Panc1 (cell line): ENCODE data around the gene DMBX1.

Experiments used
- SIN3A ChIP-seq: IDR thresholded peaks from 2 replicates; pipeline ENCODE4 v1.6.1; 2012; ENCODE audit warnings: low read depth, mild to moderate bottlenecking, low read length, moderate library complexity, borderline replicate concordance; ENCODE audit not compliant: insufficient read depth
- TCF7L2 ChIP-seq: IDR thresholded peaks from 2 replicates; pipeline ENCODE4 v1.6.1; 2011; ENCODE audit warnings: mild to moderate bottlenecking, low read depth, low read length, inconsistent platforms
- TF ChIP-seq, protein P1 (sequence below): fragments of 450-650 bp; IDR thresholded peaks from 2 replicates; pipeline ENCODE4 v1.5.1; 2017; ENCODE audit warnings: mild to moderate bottlenecking
- TF ChIP-seq, protein P2 (sequence below), 2 experiments: IDR thresholded peaks; 2 replicates each; pipeline ENCODE4 v1.6.1; 2011 to 2012; ENCODE audit warnings: low read depth in 2 of 2, control low read depth in 1 of 2, low read length in 1 of 2, mild to moderate bottlenecking in 1 of 2, moderate library complexity in 1 of 2; ENCODE audit not compliant: insufficient read depth in 1 of 2

DNA sequence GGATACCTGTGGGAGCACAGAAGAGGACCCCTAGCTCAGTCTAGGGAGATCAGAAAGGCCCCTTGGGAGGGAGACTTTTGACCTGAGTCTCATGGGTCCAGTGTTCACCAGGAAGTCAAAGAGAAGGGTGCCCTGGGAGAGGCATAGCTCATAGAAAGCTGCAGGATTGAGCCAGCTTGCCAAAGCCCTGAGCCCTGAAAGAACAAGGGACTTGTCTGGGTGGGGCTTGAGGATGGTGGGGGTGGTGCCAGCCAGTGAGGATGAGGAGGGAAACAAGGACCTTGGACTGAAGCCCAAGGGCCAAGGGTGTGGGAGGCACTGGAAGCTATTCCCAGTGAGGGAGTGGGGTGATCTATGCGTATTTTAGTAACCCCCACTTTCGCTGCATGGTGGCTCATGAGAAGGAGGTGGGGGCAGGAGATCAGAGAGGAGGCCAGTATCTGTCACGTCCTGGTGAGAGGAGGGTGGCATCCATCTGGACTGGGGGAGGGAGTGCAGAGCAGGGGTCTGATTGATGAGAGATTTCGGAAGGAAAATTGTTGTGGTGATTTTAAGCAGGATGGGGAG, 28.4 kb downstream of the DMBX1 start:
- TF ChIP-seq, protein P1, sequence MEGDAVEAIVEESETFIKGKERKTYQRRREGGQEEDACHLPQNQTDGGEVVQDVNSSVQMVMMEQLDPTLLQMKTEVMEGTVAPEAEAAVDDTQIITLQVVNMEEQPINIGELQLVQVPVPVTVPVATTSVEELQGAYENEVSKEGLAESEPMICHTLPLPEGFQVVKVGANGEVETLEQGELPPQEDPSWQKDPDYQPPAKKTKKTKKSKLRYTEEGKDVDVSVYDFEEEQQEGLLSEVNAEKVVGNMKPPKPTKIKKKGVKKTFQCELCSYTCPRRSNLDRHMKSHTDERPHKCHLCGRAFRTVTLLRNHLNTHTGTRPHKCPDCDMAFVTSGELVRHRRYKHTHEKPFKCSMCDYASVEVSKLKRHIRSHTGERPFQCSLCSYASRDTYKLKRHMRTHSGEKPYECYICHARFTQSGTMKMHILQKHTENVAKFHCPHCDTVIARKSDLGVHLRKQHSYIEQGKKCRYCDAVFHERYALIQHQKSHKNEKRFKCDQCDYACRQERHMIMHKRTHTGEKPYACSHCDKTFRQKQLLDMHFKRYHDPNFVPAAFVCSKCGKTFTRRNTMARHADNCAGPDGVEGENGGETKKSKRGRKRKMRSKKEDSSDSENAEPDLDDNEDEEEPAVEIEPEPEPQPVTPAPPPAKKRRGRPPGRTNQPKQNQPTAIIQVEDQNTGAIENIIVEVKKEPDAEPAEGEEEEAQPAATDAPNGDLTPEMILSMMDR = no peak
- no peak for TF ChIP-seq TCF7L2
- no peak for TF ChIP-seq SIN3A
- TF ChIP-seq, protein P2, sequence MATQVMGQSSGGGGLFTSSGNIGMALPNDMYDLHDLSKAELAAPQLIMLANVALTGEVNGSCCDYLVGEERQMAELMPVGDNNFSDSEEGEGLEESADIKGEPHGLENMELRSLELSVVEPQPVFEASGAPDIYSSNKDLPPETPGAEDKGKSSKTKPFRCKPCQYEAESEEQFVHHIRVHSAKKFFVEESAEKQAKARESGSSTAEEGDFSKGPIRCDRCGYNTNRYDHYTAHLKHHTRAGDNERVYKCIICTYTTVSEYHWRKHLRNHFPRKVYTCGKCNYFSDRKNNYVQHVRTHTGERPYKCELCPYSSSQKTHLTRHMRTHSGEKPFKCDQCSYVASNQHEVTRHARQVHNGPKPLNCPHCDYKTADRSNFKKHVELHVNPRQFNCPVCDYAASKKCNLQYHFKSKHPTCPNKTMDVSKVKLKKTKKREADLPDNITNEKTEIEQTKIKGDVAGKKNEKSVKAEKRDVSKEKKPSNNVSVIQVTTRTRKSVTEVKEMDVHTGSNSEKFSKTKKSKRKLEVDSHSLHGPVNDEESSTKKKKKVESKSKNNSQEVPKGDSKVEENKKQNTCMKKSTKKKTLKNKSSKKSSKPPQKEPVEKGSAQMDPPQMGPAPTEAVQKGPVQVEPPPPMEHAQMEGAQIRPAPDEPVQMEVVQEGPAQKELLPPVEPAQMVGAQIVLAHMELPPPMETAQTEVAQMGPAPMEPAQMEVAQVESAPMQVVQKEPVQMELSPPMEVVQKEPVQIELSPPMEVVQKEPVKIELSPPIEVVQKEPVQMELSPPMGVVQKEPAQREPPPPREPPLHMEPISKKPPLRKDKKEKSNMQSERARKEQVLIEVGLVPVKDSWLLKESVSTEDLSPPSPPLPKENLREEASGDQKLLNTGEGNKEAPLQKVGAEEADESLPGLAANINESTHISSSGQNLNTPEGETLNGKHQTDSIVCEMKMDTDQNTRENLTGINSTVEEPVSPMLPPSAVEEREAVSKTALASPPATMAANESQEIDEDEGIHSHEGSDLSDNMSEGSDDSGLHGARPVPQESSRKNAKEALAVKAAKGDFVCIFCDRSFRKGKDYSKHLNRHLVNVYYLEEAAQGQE (IDR thresholded peaks at IDR 0.05; ENCODE audit: insufficient read depth in 1 of 2, low read depth in 2 of 2, low read length in 1 of 2) = no peak
